HCT116 (cell line): ENCODE data around the gene ZNF584.

ENCODE experiments used
- CEBPB ChIP-seq: IDR thresholded peaks from 2 replicates; pipeline ENCODE4 v1.6.1; 2012; ENCODE audit warnings: low read depth
- EZH2 ChIP-seq: fragments of 200-600 bp; sonication (generic); IDR thresholded peaks from 2 replicates; pipeline ENCODE4 v1.6.1; 2017; ENCODE audit warnings: antibody characterized with exemption, mixed run types
- JUND ChIP-seq: IDR thresholded peaks from 2 replicates; pipeline ENCODE4 v1.6.1; 2012
- POLR2A ChIP-seq: IDR thresholded peaks from 2 replicates; pipeline ENCODE4 v1.7.0; 2011; ENCODE audit warnings: borderline replicate concordance; ENCODE audit not compliant: insufficient read depth, insufficient read length; ENCODE audit errors: extremely low read depth
- POLR2AphosphoS5 ChIP-seq: IDR thresholded peaks from 2 replicates; pipeline ENCODE4 v1.6.1; 2011; ENCODE audit warnings: mild to moderate bottlenecking, low read depth, low read length, moderate library complexity
- TF ChIP-seq, protein P1 (sequence below), 3 experiments: fragments of 200-600 bp in 1 of 3; sonication (generic) in 1 of 3; IDR thresholded peaks in 2 of 3; conservative IDR thresholded peaks in 1 of 3; 2 replicates each; pipeline ENCODE4 v1.5.1; 2012 to 2017; ENCODE audit warnings: low read depth in 2 of 3, low read length in 2 of 3, antibody characterized with exemption in 1 of 3, borderline replicate concordance in 1 of 3, control low read depth in 1 of 3, mild to moderate bottlenecking in 1 of 3, mixed read lengths in 1 of 3, mixed run types in 1 of 3, moderate library complexity in 1 of 3; ENCODE audit not compliant: insufficient read depth in 1 of 3
- TF ChIP-seq, protein P2 (sequence below): IDR thresholded peaks from 2 replicates; pipeline ENCODE4 v1.6.1; 2012; ENCODE audit warnings: low read depth
- TF ChIP-seq, protein P3 (sequence below): IDR thresholded peaks from 2 replicates; pipeline ENCODE4 v1.6.1; 2012
- TF ChIP-seq, protein P4 (sequence below): IDR thresholded peaks from 2 replicates; pipeline ENCODE4 v1.6.1; 2012

DNA sequence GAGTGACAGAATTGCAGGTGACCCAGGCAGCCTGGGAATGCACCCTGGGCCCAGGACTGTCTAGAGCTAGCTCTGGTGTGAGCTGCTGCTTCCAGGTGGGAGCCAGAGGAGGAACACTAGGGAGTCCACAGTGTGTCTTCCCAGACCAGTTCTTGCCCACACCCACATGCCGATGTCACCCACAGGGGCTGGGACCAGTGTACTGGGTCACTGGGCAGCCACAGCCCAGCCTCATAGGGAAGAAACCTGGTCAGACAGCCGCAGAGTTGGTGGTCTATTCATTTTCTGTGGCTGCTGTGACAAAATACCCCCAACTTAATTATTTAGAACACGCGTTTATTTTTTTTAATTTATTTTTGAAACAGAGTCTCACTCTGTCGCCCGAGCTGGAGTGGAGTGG, 9.9 kb upstream of the ZNF584 start:
- TF ChIP-seq, protein P1, sequence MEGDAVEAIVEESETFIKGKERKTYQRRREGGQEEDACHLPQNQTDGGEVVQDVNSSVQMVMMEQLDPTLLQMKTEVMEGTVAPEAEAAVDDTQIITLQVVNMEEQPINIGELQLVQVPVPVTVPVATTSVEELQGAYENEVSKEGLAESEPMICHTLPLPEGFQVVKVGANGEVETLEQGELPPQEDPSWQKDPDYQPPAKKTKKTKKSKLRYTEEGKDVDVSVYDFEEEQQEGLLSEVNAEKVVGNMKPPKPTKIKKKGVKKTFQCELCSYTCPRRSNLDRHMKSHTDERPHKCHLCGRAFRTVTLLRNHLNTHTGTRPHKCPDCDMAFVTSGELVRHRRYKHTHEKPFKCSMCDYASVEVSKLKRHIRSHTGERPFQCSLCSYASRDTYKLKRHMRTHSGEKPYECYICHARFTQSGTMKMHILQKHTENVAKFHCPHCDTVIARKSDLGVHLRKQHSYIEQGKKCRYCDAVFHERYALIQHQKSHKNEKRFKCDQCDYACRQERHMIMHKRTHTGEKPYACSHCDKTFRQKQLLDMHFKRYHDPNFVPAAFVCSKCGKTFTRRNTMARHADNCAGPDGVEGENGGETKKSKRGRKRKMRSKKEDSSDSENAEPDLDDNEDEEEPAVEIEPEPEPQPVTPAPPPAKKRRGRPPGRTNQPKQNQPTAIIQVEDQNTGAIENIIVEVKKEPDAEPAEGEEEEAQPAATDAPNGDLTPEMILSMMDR (IDR thresholded peaks at IDR 0.05 in 2 of 3, conservative IDR thresholded peaks at IDR 0.05 in 1 of 3; ENCODE audit: borderline replicate concordance in 1 of 3, insufficient read depth in 1 of 3, low read depth in 2 of 3, low read length in 2 of 3), result no peak
- TF ChIP-seq POLR2A, result no peak
- no peak for TF ChIP-seq EZH2
- TF ChIP-seq, protein P2, sequence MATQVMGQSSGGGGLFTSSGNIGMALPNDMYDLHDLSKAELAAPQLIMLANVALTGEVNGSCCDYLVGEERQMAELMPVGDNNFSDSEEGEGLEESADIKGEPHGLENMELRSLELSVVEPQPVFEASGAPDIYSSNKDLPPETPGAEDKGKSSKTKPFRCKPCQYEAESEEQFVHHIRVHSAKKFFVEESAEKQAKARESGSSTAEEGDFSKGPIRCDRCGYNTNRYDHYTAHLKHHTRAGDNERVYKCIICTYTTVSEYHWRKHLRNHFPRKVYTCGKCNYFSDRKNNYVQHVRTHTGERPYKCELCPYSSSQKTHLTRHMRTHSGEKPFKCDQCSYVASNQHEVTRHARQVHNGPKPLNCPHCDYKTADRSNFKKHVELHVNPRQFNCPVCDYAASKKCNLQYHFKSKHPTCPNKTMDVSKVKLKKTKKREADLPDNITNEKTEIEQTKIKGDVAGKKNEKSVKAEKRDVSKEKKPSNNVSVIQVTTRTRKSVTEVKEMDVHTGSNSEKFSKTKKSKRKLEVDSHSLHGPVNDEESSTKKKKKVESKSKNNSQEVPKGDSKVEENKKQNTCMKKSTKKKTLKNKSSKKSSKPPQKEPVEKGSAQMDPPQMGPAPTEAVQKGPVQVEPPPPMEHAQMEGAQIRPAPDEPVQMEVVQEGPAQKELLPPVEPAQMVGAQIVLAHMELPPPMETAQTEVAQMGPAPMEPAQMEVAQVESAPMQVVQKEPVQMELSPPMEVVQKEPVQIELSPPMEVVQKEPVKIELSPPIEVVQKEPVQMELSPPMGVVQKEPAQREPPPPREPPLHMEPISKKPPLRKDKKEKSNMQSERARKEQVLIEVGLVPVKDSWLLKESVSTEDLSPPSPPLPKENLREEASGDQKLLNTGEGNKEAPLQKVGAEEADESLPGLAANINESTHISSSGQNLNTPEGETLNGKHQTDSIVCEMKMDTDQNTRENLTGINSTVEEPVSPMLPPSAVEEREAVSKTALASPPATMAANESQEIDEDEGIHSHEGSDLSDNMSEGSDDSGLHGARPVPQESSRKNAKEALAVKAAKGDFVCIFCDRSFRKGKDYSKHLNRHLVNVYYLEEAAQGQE, result no peak
- TF ChIP-seq, protein P3, sequence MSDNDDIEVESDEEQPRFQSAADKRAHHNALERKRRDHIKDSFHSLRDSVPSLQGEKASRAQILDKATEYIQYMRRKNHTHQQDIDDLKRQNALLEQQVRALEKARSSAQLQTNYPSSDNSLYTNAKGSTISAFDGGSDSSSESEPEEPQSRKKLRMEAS, result no peak
- TF ChIP-seq CEBPB, result no peak
- TF ChIP-seq, protein P4, sequence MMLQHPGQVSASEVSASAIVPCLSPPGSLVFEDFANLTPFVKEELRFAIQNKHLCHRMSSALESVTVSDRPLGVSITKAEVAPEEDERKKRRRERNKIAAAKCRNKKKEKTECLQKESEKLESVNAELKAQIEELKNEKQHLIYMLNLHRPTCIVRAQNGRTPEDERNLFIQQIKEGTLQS, result no peak
- no peak for TF ChIP-seq POLR2AphosphoS5
- TF ChIP-seq JUND, result no peak
